Measurements from ENCODE around the gene PALB2. TPM values are rescaled to one million over a fixed set of nuclear protein-coding genes. Genes with fewer than 3 reads are reported as not detected.

Gene PALB2
- total and polyA plus RNA-seq, 2 of the 8 experiments (the other 6 are each of a cell fraction or from before 2014, with no cell fraction given): 12.5 to 33.1 TPM

DNA sequence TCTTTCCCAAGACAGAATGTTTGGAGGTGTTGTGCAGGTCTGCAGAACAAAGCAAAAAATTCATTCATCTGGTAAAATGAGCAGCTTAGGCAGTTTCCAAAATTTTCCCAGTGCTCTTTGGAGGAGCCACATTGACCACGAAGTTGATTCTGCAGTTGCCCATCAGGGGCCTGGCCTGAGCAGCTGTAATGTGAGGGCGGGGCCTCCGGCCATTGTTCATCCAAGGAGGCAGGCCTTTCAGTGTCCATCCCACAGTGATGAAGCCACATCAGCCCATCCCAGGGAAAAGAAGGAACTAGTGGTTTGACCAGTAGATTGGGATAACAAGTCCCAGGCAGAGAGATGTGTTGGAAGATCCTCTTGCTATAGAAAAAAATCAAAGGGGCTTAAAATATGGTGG is 73.5 kb downstream of the PALB2 start (continued):
- TF ChIP-seq, protein P1, sequence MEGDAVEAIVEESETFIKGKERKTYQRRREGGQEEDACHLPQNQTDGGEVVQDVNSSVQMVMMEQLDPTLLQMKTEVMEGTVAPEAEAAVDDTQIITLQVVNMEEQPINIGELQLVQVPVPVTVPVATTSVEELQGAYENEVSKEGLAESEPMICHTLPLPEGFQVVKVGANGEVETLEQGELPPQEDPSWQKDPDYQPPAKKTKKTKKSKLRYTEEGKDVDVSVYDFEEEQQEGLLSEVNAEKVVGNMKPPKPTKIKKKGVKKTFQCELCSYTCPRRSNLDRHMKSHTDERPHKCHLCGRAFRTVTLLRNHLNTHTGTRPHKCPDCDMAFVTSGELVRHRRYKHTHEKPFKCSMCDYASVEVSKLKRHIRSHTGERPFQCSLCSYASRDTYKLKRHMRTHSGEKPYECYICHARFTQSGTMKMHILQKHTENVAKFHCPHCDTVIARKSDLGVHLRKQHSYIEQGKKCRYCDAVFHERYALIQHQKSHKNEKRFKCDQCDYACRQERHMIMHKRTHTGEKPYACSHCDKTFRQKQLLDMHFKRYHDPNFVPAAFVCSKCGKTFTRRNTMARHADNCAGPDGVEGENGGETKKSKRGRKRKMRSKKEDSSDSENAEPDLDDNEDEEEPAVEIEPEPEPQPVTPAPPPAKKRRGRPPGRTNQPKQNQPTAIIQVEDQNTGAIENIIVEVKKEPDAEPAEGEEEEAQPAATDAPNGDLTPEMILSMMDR (IDR thresholded peaks at IDR 0.05; ENCODE audit: control extremely low read depth in 1 of 3, insufficient read depth in 1 of 3, low read depth in 1 of 3, low read length in 3 of 3): no peak
- TF ChIP-seq, protein P2, sequence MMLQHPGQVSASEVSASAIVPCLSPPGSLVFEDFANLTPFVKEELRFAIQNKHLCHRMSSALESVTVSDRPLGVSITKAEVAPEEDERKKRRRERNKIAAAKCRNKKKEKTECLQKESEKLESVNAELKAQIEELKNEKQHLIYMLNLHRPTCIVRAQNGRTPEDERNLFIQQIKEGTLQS (IDR thresholded peaks at IDR 0.05; ENCODE audit: insufficient read depth, low read depth, low read length): no peak
- TF ChIP-seq SP2 (IDR thresholded peaks at IDR 0.05; ENCODE audit: low read length) (no peak), KDM1A (IDR thresholded peaks at IDR 0.05; ENCODE audit: borderline replicate concordance, low read length) (no peak)

All from H1 (cell line).